Gastroesophageal sphincter (tissue), 4 donors: ENCODE data around the gene SMARCC2. TPM values are rescaled to one million over a fixed set of nuclear protein-coding genes. Genes with fewer than 3 reads are reported as not detected.
A peak's percentile ranks its signal among the peaks of the same experiment; 100 is the strongest.

Experiments
- ATAC-seq: fragments of 150-250 bp; one replicate; pipeline ENCODE4 v1.9.1; 2016; ENCODE audit warnings: mild to moderate bottlenecking, moderate library complexity
- H3K27ac ChIP-seq, 4 donors: fragments of 200-600 bp; sonication (generic) in 3 of 4; 1 replicate in 3 of 4; 2 replicates in 1 of 4; pipeline ENCODE4 v1.5.1; 2016 to 2019
- H3K27me3 ChIP-seq: fragments of 200-600 bp; sonication (generic); one replicate; pipeline ENCODE4 v1.5.1; 2019
- H3K36me3 ChIP-seq, 2 donors: fragments of 200-600 bp; sonication (generic); one replicate each; pipeline ENCODE4 v1.5.1; 2019; ENCODE audit warnings: control low read depth in 1 of 2
- H3K4me1 ChIP-seq, 3 donors: fragments of 200-600 bp; sonication (generic); 1 replicate in 2 of 3; 2 replicates in 1 of 3; pipeline ENCODE4 v1.5.1; 2016 to 2019; ENCODE audit warnings: control low read depth in 2 of 3
- H3K4me3 ChIP-seq, 2 donors: fragments of 200-600 bp; sonication (generic); one replicate each; pipeline ENCODE4 v1.5.1; 2019; ENCODE audit warnings: mild to moderate bottlenecking in 1 of 2, moderate library complexity in 1 of 2
- H3K9me3 ChIP-seq, 3 donors: fragments of 200-600 bp; sonication (generic); one replicate each; pipeline ENCODE4 v1.5.1; 2017 to 2019; ENCODE audit warnings: control low read depth in 2 of 3
- EP300 ChIP-seq: sonication (generic); formaldehyde crosslinking; IDR thresholded peaks from one replicate; pipeline ENCODE4 v1.6.1; 2017; ENCODE audit warnings: antibody characterized with exemption, mild to moderate bottlenecking
- POLR2A ChIP-seq, 2 donors: fragments of 450-650 bp; IDR thresholded peaks; one replicate each; pipeline ENCODE4 v1.6.1; 2017; ENCODE audit warnings: antibody characterized with exemption in 2 of 2, mild to moderate bottlenecking in 2 of 2, moderate library complexity in 1 of 2
- POLR2AphosphoS5 ChIP-seq: sonication (generic); formaldehyde crosslinking; IDR thresholded peaks from one replicate; pipeline ENCODE4 v1.6.1; 2017; ENCODE audit warnings: antibody characterized with exemption
- WGBS, 2 donors: methylation state at CpG; one replicate each; pipeline ENCODE4 v1.1.5; 2018; ENCODE audit warnings: low coverage in 1 of 2; 5-methylcytosine and 5-hydroxymethylcytosine counted together
- total RNA-seq, 4 donors: library from RNA; depleted of rRNA; stranded (reverse); fragments of >200 nt; gene quantifications; one replicate each; pipeline ENCODE4 v1.1.0, GENCODE V29; 2016
- TF ChIP-seq, protein P1 (sequence below), 4 experiments: fragments of 200-600 bp in 2 of 4; fragments of 450-650 bp in 2 of 4; sonication (generic) in 1 of 4; IDR thresholded peaks; one replicate each; pipeline ENCODE4 v1.5.1; 2017 to 2019; ENCODE audit warnings: antibody characterized with exemption in 4 of 4, mild to moderate bottlenecking in 2 of 4, moderate library complexity in 2 of 4

Gene SMARCC2
- total RNA-seq, 4 donors from 2014 or later: 76.5 to 109 (median 85.1) TPM

DNA sequence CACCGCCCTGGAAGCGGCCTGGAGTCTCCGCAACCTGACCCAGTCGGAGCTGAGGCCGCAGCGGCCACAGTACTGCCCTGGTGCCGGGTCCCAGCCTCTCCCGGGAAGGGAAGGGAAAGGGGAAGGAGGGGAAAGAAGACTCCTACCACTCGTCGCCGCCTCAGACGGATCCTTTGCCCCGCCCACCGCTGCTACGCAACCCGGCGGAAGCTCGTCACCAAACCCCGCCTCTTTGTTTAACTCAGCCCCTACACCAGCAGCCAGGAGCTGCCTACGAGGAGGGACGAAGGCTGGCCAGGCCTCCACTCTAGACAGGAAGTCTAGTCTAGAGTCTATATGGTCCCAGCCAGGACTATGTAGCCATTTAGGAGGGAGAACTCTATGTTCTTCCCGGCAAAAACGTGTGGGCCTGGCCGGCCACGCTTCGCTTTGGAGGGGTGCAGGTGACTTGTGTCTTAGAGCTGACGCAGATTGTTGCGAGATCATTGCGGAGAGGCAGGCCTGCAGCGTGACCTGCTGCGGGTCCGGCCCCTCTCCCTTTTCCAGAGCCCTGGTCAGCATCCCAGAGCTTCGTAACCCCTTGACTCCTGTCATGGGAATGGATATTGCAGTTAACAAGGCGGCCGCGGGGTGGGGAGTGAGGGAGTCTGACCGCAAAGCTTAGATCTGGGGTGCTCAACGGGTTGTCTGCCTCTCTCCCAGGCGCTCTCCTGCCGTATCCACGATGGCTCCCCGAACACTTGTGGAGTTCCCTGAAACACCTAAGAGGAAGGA lies 32.7 kb upstream of the SMARCC2 start, which contains the start of gene RNF41:
RNF41 (minus strand) TSS at position 166 of the 774 bp plus-strand sequence. CDS start 7,875 bp downstream, outside the sequence.
- H3K4me1 ChIP-seq: peaks cover 0 to 78% (median 27%) of the 10 kb centered on the region in 3 donors

DNA sequence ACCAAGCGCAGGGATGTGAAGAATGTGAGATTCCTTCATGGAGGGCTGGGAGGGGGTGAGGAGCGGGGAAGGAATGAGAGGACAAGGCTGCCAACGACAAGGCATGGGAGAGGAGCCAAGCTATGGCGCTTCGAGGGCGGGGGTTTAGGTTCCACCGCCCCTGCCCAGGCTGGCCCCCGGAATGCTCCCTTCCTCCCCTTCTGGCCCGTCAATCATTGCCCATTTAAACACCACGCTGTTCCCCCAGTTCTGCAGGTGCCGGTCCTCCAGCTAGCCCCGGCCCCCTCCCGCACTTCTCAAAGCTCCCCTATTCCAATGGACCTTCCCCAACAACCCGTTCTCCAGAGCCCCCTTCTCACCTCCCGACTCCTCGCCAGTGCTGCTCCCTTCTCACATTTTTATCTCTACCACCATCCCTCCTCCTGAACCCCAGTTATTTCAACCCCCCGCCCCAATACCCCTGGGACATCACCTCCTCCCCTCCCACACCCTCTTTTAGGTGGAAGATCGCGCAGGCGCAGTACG lies 32.0 kb upstream of the SMARCC2 start:
- peak; percentile 50 for ATAC-seq
- 0% methylated on average over 9 to 14 of the region's 21 CpGs for WGBS, 2 donors
- Histone ChIP-seq H3K27me3 (no peaks in the 10 kb centered on the region), H3K9me3 (no peaks in the 10 kb centered on the region), H3K4me1 (peaks cover 0 to 84% (median 27%) of the 10 kb centered on the region in 3 donors), H3K27ac (peak overlapping the region; percentile 93 to 99 (median 97)), H3K36me3 (peaks cover 0 to 20% of the 10 kb centered on the region in 2 donors), H3K4me3 (peak overlapping the region; percentile 77 to 93)
- TF ChIP-seq POLR2A (IDR thresholded peaks at IDR 0.05) (no peak), POLR2AphosphoS5 (peak; percentile 65)

More for the DNA sequence above, 32.7 kb upstream of the SMARCC2 start, which contains the start of gene RNF41:
- WGBS, 2 donors: 0 to 3% methylated on average over 11 to 15 of the region's 42 CpGs
- H3K4me3 ChIP-seq: peak within 1 kb of the TSS; percentile 77 to 93
- H3K36me3 ChIP-seq: peaks cover 0 to 16% of the 10 kb centered on the region in 2 donors
- H3K27ac ChIP-seq: peak within 1 kb of the TSS; percentile 93 to 99 (median 97)
- ATAC-seq: peak; percentile 87
- H3K9me3 ChIP-seq: no peaks in the 10 kb centered on the region
- no peaks in the 10 kb centered on the region for H3K27me3 ChIP-seq
- peak; percentile 86 to 93 for TF ChIP-seq POLR2A (IDR thresholded peaks at IDR 0.05)
- no peak for TF ChIP-seq EP300
- TF ChIP-seq, protein P1, sequence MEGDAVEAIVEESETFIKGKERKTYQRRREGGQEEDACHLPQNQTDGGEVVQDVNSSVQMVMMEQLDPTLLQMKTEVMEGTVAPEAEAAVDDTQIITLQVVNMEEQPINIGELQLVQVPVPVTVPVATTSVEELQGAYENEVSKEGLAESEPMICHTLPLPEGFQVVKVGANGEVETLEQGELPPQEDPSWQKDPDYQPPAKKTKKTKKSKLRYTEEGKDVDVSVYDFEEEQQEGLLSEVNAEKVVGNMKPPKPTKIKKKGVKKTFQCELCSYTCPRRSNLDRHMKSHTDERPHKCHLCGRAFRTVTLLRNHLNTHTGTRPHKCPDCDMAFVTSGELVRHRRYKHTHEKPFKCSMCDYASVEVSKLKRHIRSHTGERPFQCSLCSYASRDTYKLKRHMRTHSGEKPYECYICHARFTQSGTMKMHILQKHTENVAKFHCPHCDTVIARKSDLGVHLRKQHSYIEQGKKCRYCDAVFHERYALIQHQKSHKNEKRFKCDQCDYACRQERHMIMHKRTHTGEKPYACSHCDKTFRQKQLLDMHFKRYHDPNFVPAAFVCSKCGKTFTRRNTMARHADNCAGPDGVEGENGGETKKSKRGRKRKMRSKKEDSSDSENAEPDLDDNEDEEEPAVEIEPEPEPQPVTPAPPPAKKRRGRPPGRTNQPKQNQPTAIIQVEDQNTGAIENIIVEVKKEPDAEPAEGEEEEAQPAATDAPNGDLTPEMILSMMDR (IDR thresholded peaks at IDR 0.05): peak in 2 of 4 experiments; percentile 34 to 53
- peak; percentile 95 for TF ChIP-seq POLR2AphosphoS5

DNA sequence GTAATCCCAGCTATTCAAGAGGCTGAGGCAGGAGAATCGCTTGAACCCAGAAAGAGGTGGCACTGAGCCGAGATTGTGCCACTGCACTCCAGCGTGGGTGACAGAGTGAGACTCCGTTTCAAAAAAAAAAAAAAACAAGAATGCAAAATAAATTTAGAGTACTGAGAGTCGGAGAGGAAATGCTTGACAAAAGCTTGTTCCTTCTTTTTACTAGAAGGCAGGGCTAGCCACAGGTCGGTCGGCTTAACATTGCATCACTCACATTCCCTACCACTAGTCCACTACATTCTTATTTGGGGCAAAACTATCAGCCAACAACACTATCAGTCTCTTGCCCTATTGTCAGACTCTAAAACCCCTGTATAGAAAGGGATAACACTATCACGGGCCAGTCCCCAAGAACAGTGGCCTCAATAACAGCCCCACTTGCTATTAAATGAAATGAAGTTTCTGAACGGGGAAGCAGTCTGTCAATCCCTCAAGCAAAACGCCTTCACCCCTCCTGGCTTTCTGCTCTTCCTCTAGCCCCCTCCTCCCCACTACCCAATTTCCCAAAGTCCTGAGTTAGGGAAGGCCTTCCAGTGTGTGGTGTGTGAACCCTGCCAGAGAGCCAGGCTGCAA lies 31.4 kb upstream of the SMARCC2 start:
- TF ChIP-seq POLR2A (IDR thresholded peaks at IDR 0.05): no peak
- no peak for TF ChIP-seq EP300
- TF ChIP-seq POLR2AphosphoS5: no peak
- TF ChIP-seq, protein P1 (IDR thresholded peaks at IDR 0.05): no peak
- peaks cover 0 to 82% (median 27%) of the 10 kb centered on the region in 3 donors for H3K4me1 ChIP-seq
- peak overlapping the region; percentile 77 to 93 for H3K4me3 ChIP-seq
- 4 to 6% methylated on average over 6 to 8 of the region's 10 CpGs for WGBS, 2 donors
- no peaks in the 10 kb centered on the region for H3K27me3 ChIP-seq
- peaks cover 0 to 20% of the 10 kb centered on the region in 2 donors for H3K36me3 ChIP-seq
- H3K9me3 ChIP-seq: no peaks in the 10 kb centered on the region
- no peak for ATAC-seq
- peak overlapping the region; percentile 93 to 99 (median 97) for H3K27ac ChIP-seq

DNA sequence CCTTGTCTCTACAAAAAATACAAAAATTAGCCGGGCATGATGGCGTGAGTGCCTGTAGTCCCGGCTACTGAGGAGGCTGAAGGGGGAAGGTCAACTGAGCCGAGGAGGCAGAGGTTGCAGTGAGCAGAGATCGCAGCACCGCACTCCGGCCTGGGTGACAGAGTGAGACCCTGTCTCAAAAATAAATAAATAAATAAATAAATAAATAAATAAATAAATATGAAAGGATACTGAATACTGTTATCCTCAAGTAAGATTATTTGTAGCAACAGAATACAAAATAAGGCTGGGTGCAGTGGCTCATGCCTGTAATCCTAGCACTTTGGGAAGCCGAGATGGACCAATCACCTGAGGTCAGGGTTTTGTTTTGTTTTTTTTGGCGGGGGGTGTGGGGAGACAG lies 30.6 kb upstream of the SMARCC2 start:
- Histone ChIP-seq H3K27me3 (no peaks in the 10 kb centered on the region), H3K27ac (peak overlapping the region; percentile 93 to 99 (median 97)), H3K4me1 (peaks cover 0 to 75% (median 24%) of the 10 kb centered on the region in 3 donors), H3K9me3 (no peaks in the 10 kb centered on the region), H3K4me3 (peak overlapping the region in 1 of 2 donors; percentile 93), H3K36me3 (peaks cover 0 to 29% of the 10 kb centered on the region in 2 donors)
- WGBS, 2 donors: 80 to 85% methylated on average over 2 to 9 of the region's 9 CpGs
- no peak for ATAC-seq
- TF ChIP-seq POLR2AphosphoS5 (no peak), POLR2A (IDR thresholded peaks at IDR 0.05) (no peak), EP300 (no peak)
- TF ChIP-seq, protein P1 (IDR thresholded peaks at IDR 0.05): no peak

DNA sequence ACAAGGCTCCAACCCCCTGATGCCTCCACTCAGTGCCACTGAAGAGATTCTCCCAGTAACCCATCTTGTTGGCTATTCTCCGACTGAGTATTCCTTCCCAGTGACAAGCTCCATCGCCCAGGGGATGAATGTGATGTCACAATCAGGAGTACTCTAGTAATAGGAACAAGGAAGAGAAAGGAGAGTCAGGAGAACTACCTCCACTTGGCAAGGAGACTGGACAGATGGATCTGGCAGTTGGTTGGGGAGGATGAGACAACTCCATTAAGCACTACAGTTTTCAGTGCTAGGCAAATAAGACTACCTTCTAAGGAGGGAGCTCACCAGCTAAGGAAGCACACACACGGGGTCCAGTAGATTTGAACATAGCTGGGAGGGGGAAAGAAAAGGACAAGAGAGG lies 27.2 kb upstream of the SMARCC2 start:
- no peak for TF ChIP-seq POLR2A (IDR thresholded peaks at IDR 0.05)
- TF ChIP-seq, protein P1 (IDR thresholded peaks at IDR 0.05): no peak
- no peak for TF ChIP-seq EP300
- Histone ChIP-seq H3K27ac (no peak overlapping the region), H3K27me3 (no peaks in the 10 kb centered on the region), H3K4me3 (no peak overlapping the region), H3K36me3 (peaks cover 4 to 62% of the 10 kb centered on the region in 2 donors), H3K4me1 (peaks cover 0 to 63% (median 14%) of the 10 kb centered on the region in 3 donors), H3K9me3 (no peaks in the 10 kb centered on the region)
- whole genome bisulfite sequencing, 2 donors: 82 to 92% methylated on average over 2 of the region's 3 CpGs
- ATAC-seq: no peak
